ENCODE data around the gene SPRED1. TPM values are rescaled to one million over a fixed set of nuclear protein-coding genes. Genes with fewer than 3 reads are reported as not detected.

Gene SPRED1
- total and polyA plus RNA-seq, 2 donors, result 5.3 to 7.3 TPM

GRCh38 chr15:38316311-38316710, 63.7 kb downstream of the SPRED1 start:
- no peaks in the 10 kb centered on the region for H3K36me3 ChIP-seq (ENCODE audit: control insufficient read depth in 2 of 2, insufficient read depth in 2 of 2, low read length in 1 of 2)
- DNase-seq (ENCODE audit: low read depth in 6 of 9, low spot score in 9 of 9), result no peak
- no peaks in the 10 kb centered on the region for H3K27me3 ChIP-seq (ENCODE audit: control insufficient read depth in 2 of 2, insufficient read depth in 1 of 2, low read length in 1 of 2)
- H3K4me3 ChIP-seq (ENCODE audit: low read length in 2 of 2), result no peak overlapping the region
- H3K27ac ChIP-seq (ENCODE audit: low read depth in 1 of 2, low read length in 1 of 2), result no peak overlapping the region
- 95% methylated on average over 2 of the region's 2 CpGs for WGBS
- H3K9me3 ChIP-seq (ENCODE audit: control insufficient read depth in 2 of 2, insufficient read depth in 1 of 2, low read length in 1 of 2), result no peaks in the 10 kb centered on the region
- H3K4me1 ChIP-seq (ENCODE audit: control insufficient read depth in 2 of 2, insufficient read depth in 2 of 2, low read length in 2 of 2), result no peaks in the 10 kb centered on the region

GRCh38 chr15:38320181-38320580, 67.5 kb downstream of the SPRED1 start:
- H3K27ac ChIP-seq (ENCODE audit: low read depth in 1 of 2, low read length in 1 of 2), result no peak overlapping the region
- H3K4me3 ChIP-seq (ENCODE audit: low read length in 2 of 2), result no peak overlapping the region
- H3K9me3 ChIP-seq (ENCODE audit: control insufficient read depth in 2 of 2, insufficient read depth in 1 of 2, low read length in 1 of 2), result no peaks in the 10 kb centered on the region
- H3K27me3 ChIP-seq (ENCODE audit: control insufficient read depth in 2 of 2, insufficient read depth in 1 of 2, low read length in 1 of 2), result no peaks in the 10 kb centered on the region
- H3K4me1 ChIP-seq (ENCODE audit: control insufficient read depth in 2 of 2, insufficient read depth in 2 of 2, low read length in 2 of 2), result no peaks in the 10 kb centered on the region
- DNase-seq (ENCODE audit: low read depth in 6 of 9, low spot score in 9 of 9), result no peak
- H3K36me3 ChIP-seq (ENCODE audit: control insufficient read depth in 2 of 2, insufficient read depth in 2 of 2, low read length in 1 of 2), result no peaks in the 10 kb centered on the region

- H3K36me3 ChIP-seq (ENCODE audit: control insufficient read depth in 2 of 2, insufficient read depth in 2 of 2, low read length in 1 of 2), result no peaks in the 10 kb centered on the region
- H3K4me1 ChIP-seq (ENCODE audit: control insufficient read depth in 2 of 2, insufficient read depth in 2 of 2, low read length in 2 of 2), result no peaks in the 10 kb centered on the region
- WGBS, result 69% methylated on average over 2 of the region's 2 CpGs
- H3K9me3 ChIP-seq (ENCODE audit: control insufficient read depth in 2 of 2, insufficient read depth in 1 of 2, low read length in 1 of 2), result no peaks in the 10 kb centered on the region
- no peaks in the 10 kb centered on the region for H3K27me3 ChIP-seq (ENCODE audit: control insufficient read depth in 2 of 2, insufficient read depth in 1 of 2, low read length in 1 of 2)
- no peak for DNase-seq (ENCODE audit: low read depth in 6 of 9, low spot score in 9 of 9)
- H3K4me3 ChIP-seq (ENCODE audit: low read length in 2 of 2), result no peak overlapping the region
- H3K27ac ChIP-seq (ENCODE audit: low read depth in 1 of 2, low read length in 1 of 2), result no peak overlapping the region
Observed at GRCh38 chr15:38320866-38321265, 68.2 kb downstream of the SPRED1 start.

GRCh38 chr15:38323895-38324294, 71.3 kb downstream of the SPRED1 start:
- H3K4me3 ChIP-seq (ENCODE audit: low read length in 2 of 2), result no peak overlapping the region
- H3K27me3 ChIP-seq (ENCODE audit: control insufficient read depth in 2 of 2, insufficient read depth in 1 of 2, low read length in 1 of 2), result no peaks in the 10 kb centered on the region
- 94% methylated on average over 4 of the region's 4 CpGs for WGBS

GRCh38 chr15:38324939-38325647, 72.5 kb downstream of the SPRED1 start:
- no peak overlapping the region for H3K27ac ChIP-seq (ENCODE audit: low read depth in 1 of 2, low read length in 1 of 2)
- H3K36me3 ChIP-seq (ENCODE audit: control insufficient read depth in 2 of 2, insufficient read depth in 2 of 2, low read length in 1 of 2), result no peaks in the 10 kb centered on the region
- H3K9me3 ChIP-seq (ENCODE audit: control insufficient read depth in 2 of 2, insufficient read depth in 1 of 2, low read length in 1 of 2), result no peaks in the 10 kb centered on the region
- H3K4me3 ChIP-seq (ENCODE audit: low read length in 2 of 2), result no peak overlapping the region
- 67% methylated on average over 7 of the region's 7 CpGs for WGBS
- H3K4me1 ChIP-seq (ENCODE audit: control insufficient read depth in 2 of 2, insufficient read depth in 2 of 2, low read length in 2 of 2), result no peaks in the 10 kb centered on the region
- H3K27me3 ChIP-seq (ENCODE audit: control insufficient read depth in 2 of 2, insufficient read depth in 1 of 2, low read length in 1 of 2), result no peaks in the 10 kb centered on the region
- DNase-seq (ENCODE audit: low read depth in 6 of 9, low spot score in 9 of 9), result no peak

More at GRCh38 chr15:38323895-38324294, 71.3 kb downstream of the SPRED1 start:
- Histone ChIP-seq H3K9me3 (ENCODE audit: control insufficient read depth in 2 of 2, insufficient read depth in 1 of 2, low read length in 1 of 2) (no peaks in the 10 kb centered on the region), H3K4me1 (ENCODE audit: control insufficient read depth in 2 of 2, insufficient read depth in 2 of 2, low read length in 2 of 2) (no peaks in the 10 kb centered on the region), H3K36me3 (ENCODE audit: control insufficient read depth in 2 of 2, insufficient read depth in 2 of 2, low read length in 1 of 2) (no peaks in the 10 kb centered on the region), H3K27ac (ENCODE audit: low read depth in 1 of 2, low read length in 1 of 2) (no peak overlapping the region)
- DNase-seq (ENCODE audit: low read depth in 6 of 9, low spot score in 9 of 9), result no peak

GRCh38 chr15:38325648-38325990, 73.0 kb downstream of the SPRED1 start:
- Histone ChIP-seq H3K9me3 (ENCODE audit: control insufficient read depth in 2 of 2, insufficient read depth in 1 of 2, low read length in 1 of 2) (no peaks in the 10 kb centered on the region), H3K4me3 (ENCODE audit: low read length in 2 of 2) (no peak overlapping the region), H3K36me3 (ENCODE audit: control insufficient read depth in 2 of 2, insufficient read depth in 2 of 2, low read length in 1 of 2) (no peaks in the 10 kb centered on the region), H3K27me3 (ENCODE audit: control insufficient read depth in 2 of 2, insufficient read depth in 1 of 2, low read length in 1 of 2) (no peaks in the 10 kb centered on the region), H3K4me1 (ENCODE audit: control insufficient read depth in 2 of 2, insufficient read depth in 2 of 2, low read length in 2 of 2) (no peaks in the 10 kb centered on the region), H3K27ac (ENCODE audit: low read depth in 1 of 2, low read length in 1 of 2) (no peak overlapping the region)
- WGBS, result 95% methylated on average over 1 of the region's 1 CpG
- no peak for DNase-seq (ENCODE audit: low read depth in 6 of 9, low spot score in 9 of 9)

- Histone ChIP-seq H3K27me3 (ENCODE audit: control insufficient read depth in 2 of 2, insufficient read depth in 1 of 2, low read length in 1 of 2) (no peaks in the 10 kb centered on the region), H3K4me3 (ENCODE audit: low read length in 2 of 2) (no peak overlapping the region), H3K9me3 (ENCODE audit: control insufficient read depth in 2 of 2, insufficient read depth in 1 of 2, low read length in 1 of 2) (no peaks in the 10 kb centered on the region), H3K27ac (ENCODE audit: low read depth in 1 of 2, low read length in 1 of 2) (no peak overlapping the region), H3K36me3 (ENCODE audit: control insufficient read depth in 2 of 2, insufficient read depth in 2 of 2, low read length in 1 of 2) (no peaks in the 10 kb centered on the region), H3K4me1 (ENCODE audit: control insufficient read depth in 2 of 2, insufficient read depth in 2 of 2, low read length in 2 of 2) (no peaks in the 10 kb centered on the region)
- WGBS, result 100% methylated on average over 1 of the region's 1 CpG
- DNase-seq (ENCODE audit: low read depth in 6 of 9, low spot score in 9 of 9), result no peak
Observed at GRCh38 chr15:38332711-38333110, 80.1 kb downstream of the SPRED1 start.

- Histone ChIP-seq H3K4me3 (ENCODE audit: low read length in 2 of 2) (no peak overlapping the region), H3K27me3 (ENCODE audit: control insufficient read depth in 2 of 2, insufficient read depth in 1 of 2, low read length in 1 of 2) (no peaks in the 10 kb centered on the region), H3K27ac (ENCODE audit: low read depth in 1 of 2, low read length in 1 of 2) (no peak overlapping the region), H3K9me3 (ENCODE audit: control insufficient read depth in 2 of 2, insufficient read depth in 1 of 2, low read length in 1 of 2) (no peaks in the 10 kb centered on the region), H3K36me3 (ENCODE audit: control insufficient read depth in 2 of 2, insufficient read depth in 2 of 2, low read length in 1 of 2) (no peaks in the 10 kb centered on the region), H3K4me1 (ENCODE audit: control insufficient read depth in 2 of 2, insufficient read depth in 2 of 2, low read length in 2 of 2) (no peaks in the 10 kb centered on the region)
- WGBS, result 61% methylated on average over 1 of the region's 1 CpG
- DNase-seq (ENCODE audit: low read depth in 6 of 9, low spot score in 9 of 9), result no peak
Observed at GRCh38 chr15:38335116-38335515, 82.5 kb downstream of the SPRED1 start.

GRCh38 chr15:38344351-38344750, 91.7 kb downstream of the SPRED1 start:
- DNase-seq (ENCODE audit: low read depth in 6 of 9, low spot score in 9 of 9), result no peak

More at GRCh38 chr15:38344351-38344750, 91.7 kb downstream of the SPRED1 start:
- Histone ChIP-seq H3K27ac (ENCODE audit: low read depth in 1 of 2, low read length in 1 of 2) (no peak overlapping the region), H3K4me3 (ENCODE audit: low read length in 2 of 2) (no peak overlapping the region), H3K4me1 (ENCODE audit: control insufficient read depth in 2 of 2, insufficient read depth in 2 of 2, low read length in 2 of 2) (no peaks in the 10 kb centered on the region), H3K27me3 (ENCODE audit: control insufficient read depth in 2 of 2, insufficient read depth in 1 of 2, low read length in 1 of 2) (no peaks in the 10 kb centered on the region), H3K9me3 (ENCODE audit: control insufficient read depth in 2 of 2, insufficient read depth in 1 of 2, low read length in 1 of 2) (no peaks in the 10 kb centered on the region), H3K36me3 (ENCODE audit: control insufficient read depth in 2 of 2, insufficient read depth in 2 of 2, low read length in 1 of 2) (no peaks in the 10 kb centered on the region)
- 98% methylated on average over 2 of the region's 2 CpGs for WGBS

Data from thymus (tissue), 11 donors.